ENCODE results near the gene ENTPD1. TPM values are rescaled to one million over a fixed set of nuclear protein-coding genes. Genes with fewer than 3 reads are reported as not detected.

The ENTPD1 gene
- total and polyA plus RNA-seq, 4 donors: 23.6 to 41.3 (median 34.5) TPM

DNA sequence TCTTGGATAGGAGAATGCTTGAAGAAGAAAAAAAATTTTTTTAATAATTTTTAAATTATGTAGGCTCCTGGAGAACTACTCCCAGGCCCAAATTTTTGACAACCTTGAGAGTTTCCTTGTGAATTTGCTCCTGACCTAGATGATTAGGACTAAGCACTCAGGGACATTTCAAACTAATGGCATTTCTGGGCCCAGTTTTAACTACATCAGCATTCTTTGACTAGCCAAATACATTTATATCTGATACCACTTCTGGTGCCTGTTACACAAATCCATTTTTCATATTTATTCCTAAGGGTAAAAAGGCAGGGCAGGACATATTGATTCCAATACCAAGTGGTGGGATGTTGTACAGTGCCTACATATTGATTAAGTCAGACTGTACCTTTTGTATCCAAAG is 91.0 kb downstream of the ENTPD1 start:
- Histone ChIP-seq H3K36me3 (ENCODE audit: control insufficient read depth, insufficient read depth, low read length) (no peaks in the 10 kb centered on the region), H3K4me3 (ENCODE audit: low read depth, low read length) (no peak overlapping the region), H3K4me1 (ENCODE audit: control insufficient read depth, insufficient read depth, low read length) (no peaks in the 10 kb centered on the region), H3K27me3 (ENCODE audit: control insufficient read depth, insufficient read depth, low read length) (no peaks in the 10 kb centered on the region), H3K9me3 (ENCODE audit: control insufficient read depth, insufficient read depth, low read length) (no peaks in the 10 kb centered on the region), H3K27ac (ENCODE audit: low read depth, low read length) (no peak overlapping the region)
- no peak for DNase-seq (ENCODE audit: low read depth in 4 of 6, low spot score in 6 of 6)

- no peak for DNase-seq (ENCODE audit: low read depth in 4 of 6, low spot score in 6 of 6)
- Histone ChIP-seq H3K9me3 (ENCODE audit: control insufficient read depth, insufficient read depth, low read length) (no peaks in the 10 kb centered on the region), H3K4me3 (ENCODE audit: low read depth, low read length) (no peak overlapping the region), H3K4me1 (ENCODE audit: control insufficient read depth, insufficient read depth, low read length) (no peaks in the 10 kb centered on the region), H3K36me3 (ENCODE audit: control insufficient read depth, insufficient read depth, low read length) (no peaks in the 10 kb centered on the region), H3K27ac (ENCODE audit: low read depth, low read length) (no peak overlapping the region), H3K27me3 (ENCODE audit: control insufficient read depth, insufficient read depth, low read length) (no peaks in the 10 kb centered on the region)
- WGBS (ENCODE audit: insufficient coverage): 92% methylated on average over 2 of the region's 2 CpGs
Observed at GRCh38 chr10:95848841-95849240, 92.9 kb downstream of the ENTPD1 start.

- DNase-seq (ENCODE audit: low read depth in 4 of 6, low spot score in 6 of 6): no peak
- Histone ChIP-seq H3K4me3 (ENCODE audit: low read depth, low read length) (no peak overlapping the region), H3K4me1 (ENCODE audit: control insufficient read depth, insufficient read depth, low read length) (no peaks in the 10 kb centered on the region), H3K27me3 (ENCODE audit: control insufficient read depth, insufficient read depth, low read length) (no peaks in the 10 kb centered on the region), H3K27ac (ENCODE audit: low read depth, low read length) (no peak overlapping the region), H3K9me3 (ENCODE audit: control insufficient read depth, insufficient read depth, low read length) (no peaks in the 10 kb centered on the region), H3K36me3 (ENCODE audit: control insufficient read depth, insufficient read depth, low read length) (no peaks in the 10 kb centered on the region)
Observed at GRCh38 chr10:95850791-95851190, 94.8 kb downstream of the ENTPD1 start.

DNA sequence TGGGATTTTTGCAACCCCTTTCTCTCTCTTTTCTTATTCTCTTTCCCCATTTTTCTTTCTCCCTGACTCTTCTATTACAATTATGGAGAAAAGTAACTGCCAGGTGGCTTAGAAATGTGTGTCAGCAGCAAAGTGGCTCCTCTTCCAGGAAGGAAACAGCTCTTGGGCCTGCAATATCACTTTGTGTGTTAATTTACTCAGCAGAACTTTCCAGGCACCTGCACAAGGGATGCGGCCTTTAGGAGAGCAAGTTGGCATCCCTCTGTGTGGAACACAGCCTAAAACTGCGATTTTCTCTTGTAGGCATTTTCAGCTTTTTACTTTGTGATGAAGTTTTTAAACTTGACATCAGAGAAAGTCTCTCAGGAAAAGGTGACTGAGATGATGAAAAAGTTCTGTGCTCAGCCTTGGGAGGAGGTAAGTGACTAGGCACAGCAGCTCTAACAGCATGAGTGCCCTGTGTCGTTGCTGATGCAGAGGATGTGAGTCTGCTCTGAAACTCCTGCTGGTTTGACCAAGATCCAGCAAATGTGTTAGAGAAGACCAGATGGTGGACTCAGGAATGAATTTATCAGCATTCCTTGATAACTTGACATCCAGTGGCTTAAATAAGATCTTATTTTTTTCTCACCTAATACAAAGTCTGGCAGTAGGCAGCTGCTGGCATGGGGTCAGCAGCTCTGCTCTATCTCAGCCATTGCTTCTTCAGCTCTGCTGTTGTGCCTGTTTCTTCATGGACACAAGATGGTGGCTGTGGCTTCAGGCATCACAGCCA is 104.4 kb downstream of the ENTPD1 start:
- WGBS (ENCODE audit: insufficient coverage): 88% methylated on average over 3 of the region's 3 CpGs
- Histone ChIP-seq H3K36me3 (ENCODE audit: control insufficient read depth, insufficient read depth, low read length) (no peaks in the 10 kb centered on the region), H3K27ac (ENCODE audit: low read depth, low read length) (no peak overlapping the region), H3K4me3 (ENCODE audit: low read depth, low read length) (no peak overlapping the region), H3K9me3 (ENCODE audit: control insufficient read depth, insufficient read depth, low read length) (no peaks in the 10 kb centered on the region), H3K27me3 (ENCODE audit: control insufficient read depth, insufficient read depth, low read length) (no peaks in the 10 kb centered on the region), H3K4me1 (ENCODE audit: control insufficient read depth, insufficient read depth, low read length) (no peaks in the 10 kb centered on the region)
- DNase-seq (ENCODE audit: low read depth in 4 of 6, low spot score in 6 of 6): peak in 1 of 6 donors; percentile 38

DNA sequence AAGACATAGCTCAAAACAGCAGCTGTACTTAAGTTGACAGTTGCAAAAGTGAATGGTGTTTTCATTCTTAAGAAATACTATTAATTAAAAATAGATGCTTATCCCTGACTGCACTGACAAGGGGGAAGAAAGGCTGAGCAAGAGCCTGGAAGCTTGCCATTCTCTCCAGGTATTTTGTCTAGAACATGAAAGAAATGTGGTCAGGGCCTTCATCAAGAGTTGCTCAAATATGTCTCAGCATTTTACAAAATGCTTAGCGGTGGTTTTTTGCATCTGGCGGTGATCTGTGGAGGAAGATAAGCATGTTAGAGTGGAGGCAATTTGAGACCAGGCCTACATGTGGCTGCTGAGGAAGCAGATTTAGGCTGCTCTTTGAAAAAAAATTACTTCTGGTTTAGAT is 105.4 kb downstream of the ENTPD1 start:
- WGBS (ENCODE audit: insufficient coverage): 100% methylated on average over 2 of the region's 2 CpGs
- no peaks in the 10 kb centered on the region for H3K36me3 ChIP-seq (ENCODE audit: control insufficient read depth, insufficient read depth, low read length)
- no peak for DNase-seq (ENCODE audit: low read depth in 4 of 6, low spot score in 6 of 6)
- H3K9me3 ChIP-seq (ENCODE audit: control insufficient read depth, insufficient read depth, low read length): no peaks in the 10 kb centered on the region
- H3K27ac ChIP-seq (ENCODE audit: low read depth, low read length): no peak overlapping the region
- H3K27me3 ChIP-seq (ENCODE audit: control insufficient read depth, insufficient read depth, low read length): no peaks in the 10 kb centered on the region
- H3K4me1 ChIP-seq (ENCODE audit: control insufficient read depth, insufficient read depth, low read length): no peaks in the 10 kb centered on the region
- no peak overlapping the region for H3K4me3 ChIP-seq (ENCODE audit: low read depth, low read length)

GRCh38 chr10:95864906-95865813 is 109.2 kb downstream of the ENTPD1 start:
- Histone ChIP-seq H3K36me3 (ENCODE audit: control insufficient read depth, insufficient read depth, low read length) (no peaks in the 10 kb centered on the region), H3K4me3 (ENCODE audit: low read depth, low read length) (no peak overlapping the region), H3K9me3 (ENCODE audit: control insufficient read depth, insufficient read depth, low read length) (no peaks in the 10 kb centered on the region), H3K27me3 (ENCODE audit: control insufficient read depth, insufficient read depth, low read length) (no peaks in the 10 kb centered on the region), H3K27ac (ENCODE audit: low read depth, low read length) (no peak overlapping the region), H3K4me1 (ENCODE audit: control insufficient read depth, insufficient read depth, low read length) (no peaks in the 10 kb centered on the region)
- DNase-seq (ENCODE audit: low read depth in 4 of 6, low spot score in 6 of 6): peak in 5 of 6 donors; percentile 12 to 79 (median 37)
- 82% methylated on average over 2 of the region's 7 CpGs for WGBS (ENCODE audit: insufficient coverage)

DNA sequence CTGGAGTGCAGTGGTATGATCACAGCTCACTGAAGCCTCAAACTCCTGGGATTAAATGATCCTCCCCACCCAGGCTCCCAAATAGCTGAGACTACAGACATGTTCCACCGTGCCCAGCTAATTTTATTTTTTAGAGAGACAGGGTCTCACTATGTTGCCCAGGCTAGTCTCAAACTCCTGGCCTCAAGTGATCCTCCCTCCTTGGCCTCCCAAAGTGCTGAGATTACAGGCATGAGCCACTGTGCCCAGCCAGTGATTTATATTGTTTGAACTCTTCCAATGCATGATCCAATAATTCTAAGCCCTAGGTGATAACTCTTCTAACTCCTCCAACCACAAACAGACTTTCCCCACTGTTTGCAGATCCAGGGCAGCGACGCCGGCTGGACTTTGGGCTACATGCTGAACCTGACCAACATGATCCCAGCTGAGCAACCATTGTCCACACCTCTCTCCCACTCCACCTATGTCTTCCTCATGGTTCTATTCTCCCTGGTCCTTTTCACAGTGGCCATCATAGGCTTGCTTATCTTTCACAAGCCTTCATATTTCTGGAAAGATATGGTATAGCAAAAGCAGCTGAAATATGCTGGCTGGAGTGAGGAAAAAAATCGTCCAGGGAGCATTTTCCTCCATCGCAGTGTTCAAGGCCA is 110.0 kb downstream of the ENTPD1 start:
- Histone ChIP-seq H3K4me1 (ENCODE audit: control insufficient read depth, insufficient read depth, low read length) (no peaks in the 10 kb centered on the region), H3K4me3 (ENCODE audit: low read depth, low read length) (no peak overlapping the region), H3K27ac (ENCODE audit: low read depth, low read length) (no peak overlapping the region), H3K9me3 (ENCODE audit: control insufficient read depth, insufficient read depth, low read length) (no peaks in the 10 kb centered on the region), H3K36me3 (ENCODE audit: control insufficient read depth, insufficient read depth, low read length) (no peaks in the 10 kb centered on the region), H3K27me3 (ENCODE audit: control insufficient read depth, insufficient read depth, low read length) (no peaks in the 10 kb centered on the region)
- DNase-seq (ENCODE audit: low read depth in 4 of 6, low spot score in 6 of 6): no peak
- 92% methylated on average over 6 of the region's 6 CpGs for WGBS (ENCODE audit: insufficient coverage)

DNA sequence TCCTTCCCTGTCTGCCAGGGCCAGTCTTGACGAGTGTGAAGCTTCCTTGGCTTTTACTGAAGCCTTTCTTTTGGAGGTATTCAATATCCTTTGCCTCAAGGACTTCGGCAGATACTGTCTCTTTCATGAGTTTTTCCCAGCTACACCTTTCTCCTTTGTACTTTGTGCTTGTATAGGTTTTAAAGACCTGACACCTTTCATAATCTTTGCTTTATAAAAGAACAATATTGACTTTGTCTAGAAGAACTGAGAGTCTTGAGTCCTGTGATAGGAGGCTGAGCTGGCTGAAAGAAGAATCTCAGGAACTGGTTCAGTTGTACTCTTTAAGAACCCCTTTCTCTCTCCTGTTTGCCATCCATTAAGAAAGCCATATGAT is 110.5 kb downstream of the ENTPD1 start:
- Histone ChIP-seq H3K9me3 (ENCODE audit: control insufficient read depth, insufficient read depth, low read length) (no peaks in the 10 kb centered on the region), H3K27me3 (ENCODE audit: control insufficient read depth, insufficient read depth, low read length) (no peaks in the 10 kb centered on the region), H3K27ac (ENCODE audit: low read depth, low read length) (no peak overlapping the region), H3K4me1 (ENCODE audit: control insufficient read depth, insufficient read depth, low read length) (no peaks in the 10 kb centered on the region), H3K4me3 (ENCODE audit: low read depth, low read length) (no peak overlapping the region), H3K36me3 (ENCODE audit: control insufficient read depth, insufficient read depth, low read length) (no peaks in the 10 kb centered on the region)
- no peak for DNase-seq (ENCODE audit: low read depth in 4 of 6, low spot score in 6 of 6)
- WGBS (ENCODE audit: insufficient coverage): 33% methylated on average over 1 of the region's 2 CpGs

DNA sequence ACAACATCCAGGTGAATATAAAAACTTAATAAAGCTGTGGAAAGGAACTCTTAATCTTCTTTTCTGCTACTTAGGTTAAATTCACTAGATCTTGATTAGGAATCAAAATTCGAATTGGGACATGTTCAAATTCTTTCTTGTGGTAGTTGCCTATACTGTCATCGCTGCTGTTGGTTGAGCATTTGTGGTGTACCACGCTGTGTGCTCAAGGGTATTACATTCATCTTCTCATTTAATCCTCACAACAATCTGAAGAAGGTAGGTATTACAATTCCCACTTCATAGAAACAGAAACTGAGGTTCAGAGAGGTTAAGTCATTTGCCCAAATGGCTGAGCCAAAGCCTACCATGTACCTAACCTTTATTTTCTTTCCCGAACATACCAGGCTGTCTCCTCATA is 111.9 kb downstream of the ENTPD1 start:
- DNase-seq (ENCODE audit: low read depth in 4 of 6, low spot score in 6 of 6): no peak
- H3K4me1 ChIP-seq (ENCODE audit: control insufficient read depth, insufficient read depth, low read length): no peaks in the 10 kb centered on the region
- H3K9me3 ChIP-seq (ENCODE audit: control insufficient read depth, insufficient read depth, low read length): no peaks in the 10 kb centered on the region
- H3K4me3 ChIP-seq (ENCODE audit: low read depth, low read length): no peak overlapping the region
- H3K27ac ChIP-seq (ENCODE audit: low read depth, low read length): no peak overlapping the region
- WGBS (ENCODE audit: insufficient coverage): no CpG with 5 or more reads among the region's 4 CpGs
- H3K36me3 ChIP-seq (ENCODE audit: control insufficient read depth, insufficient read depth, low read length): no peaks in the 10 kb centered on the region
- H3K27me3 ChIP-seq (ENCODE audit: control insufficient read depth, insufficient read depth, low read length): no peaks in the 10 kb centered on the region
